Stimulated activated CD4-positive, alpha-beta T cell treated with anti-CD3 and anti-CD28 coated beads, Interleukin-15, amount 100 ng/mL, for 1 hour (primary cell): ENCODE measurements around the gene FIGNL2.
A peak's percentile ranks its signal among the peaks of the same experiment; 100 is the strongest.
"Not testable (repeated sequence)": the region's sequence is repeated elsewhere in the genome, so short reads cannot be mapped to it uniquely, and the experiment has no call there.

Experiments used
- DNase-seq, 2 donors: peaks; one replicate each; pipeline ENCODE4 v3.0.0-alpha.2; 2020; ENCODE audit warnings: low read depth in 1 of 2, low spot score in 1 of 2

The FIGNL2 gene

DNA sequence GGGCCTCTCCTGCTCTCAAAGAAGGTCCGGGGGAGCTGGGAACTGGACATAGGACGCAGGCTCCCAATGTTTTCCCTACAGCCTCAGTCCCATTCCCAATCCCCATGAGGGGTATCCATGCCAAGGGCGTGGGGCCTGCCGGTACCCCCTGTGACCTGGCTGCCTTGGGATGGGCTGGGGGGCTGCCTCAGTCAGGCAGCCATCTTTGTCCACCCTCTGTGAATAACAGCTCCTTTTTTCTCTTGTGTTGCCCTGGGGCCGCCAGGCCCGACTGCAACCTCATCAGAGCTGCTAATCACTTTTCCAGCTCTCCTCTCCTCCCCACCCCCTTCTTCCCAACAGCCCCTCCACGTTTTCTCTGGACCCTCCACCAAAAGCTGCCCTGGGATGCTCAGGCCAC is 11.2 kb downstream of the FIGNL2 start:
- DNase-seq, result no peak

DNA sequence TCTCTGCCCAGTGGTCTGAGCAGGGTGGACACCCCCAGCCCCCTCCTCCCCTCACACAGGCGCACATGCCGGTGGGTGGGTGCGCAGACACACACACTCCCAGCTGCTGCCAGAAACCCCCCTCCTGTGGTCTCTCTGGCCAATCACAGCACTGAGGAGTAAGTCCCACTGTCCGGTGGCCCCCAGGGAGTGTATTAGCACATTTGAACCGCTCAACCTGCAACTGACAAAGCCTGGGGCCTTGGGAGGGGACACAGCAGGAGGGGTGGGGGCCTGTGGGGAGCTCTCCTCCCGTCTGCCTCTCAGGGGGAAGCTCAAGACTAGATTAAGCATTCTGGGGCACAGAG is 11.7 kb downstream of the FIGNL2 start:
- DNase-seq, result no peak

DNA sequence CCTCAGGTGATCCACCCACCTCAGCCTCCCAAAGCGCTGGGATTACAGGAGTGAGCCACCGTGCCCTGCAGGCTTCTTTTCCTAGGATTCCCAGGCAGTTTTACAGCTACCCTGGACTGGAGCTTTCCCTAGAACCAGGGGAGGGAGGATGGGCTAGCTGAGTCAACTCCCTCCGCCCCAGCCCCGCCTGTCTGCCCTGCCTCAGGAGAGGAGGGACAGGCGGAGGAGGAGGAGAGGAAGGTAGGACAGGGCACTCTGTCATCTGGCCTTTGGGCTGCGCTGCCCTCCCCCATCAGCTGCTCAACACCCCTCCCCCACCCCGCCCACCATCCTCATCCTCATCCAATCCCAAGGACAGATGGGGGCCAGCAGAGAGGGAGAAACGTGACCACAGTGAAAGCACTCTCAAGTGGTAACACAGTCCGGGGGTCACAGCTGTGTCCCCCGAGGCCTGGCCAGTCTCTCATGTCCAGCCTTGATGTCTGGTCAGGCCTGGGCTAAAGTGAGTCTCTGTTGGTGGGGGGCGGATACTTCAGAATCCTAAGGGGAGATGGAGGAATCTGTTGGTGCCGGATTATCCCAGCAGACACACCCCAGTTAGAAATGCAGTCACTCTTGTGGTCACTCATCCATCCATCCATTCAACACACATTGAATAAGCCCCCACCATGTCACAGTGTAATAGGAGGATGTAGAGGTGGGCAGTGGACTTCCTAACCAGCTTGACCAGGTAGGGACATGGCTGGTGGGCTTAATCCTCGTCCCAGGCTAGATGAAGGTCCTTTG is 12.3 kb downstream of the FIGNL2 start:
- no peak for DNase-seq

GRCh38 chr12:51834411-51834810 is 14.1 kb downstream of the FIGNL2 start:
- DNase-seq, result no peak

- no peak for DNase-seq
Observed at GRCh38 chr12:51833448-51834227, 14.9 kb downstream of the FIGNL2 start.

- no peak for DNase-seq
Observed at GRCh38 chr12:51832354-51833107, 16.0 kb downstream of the FIGNL2 start.

DNA sequence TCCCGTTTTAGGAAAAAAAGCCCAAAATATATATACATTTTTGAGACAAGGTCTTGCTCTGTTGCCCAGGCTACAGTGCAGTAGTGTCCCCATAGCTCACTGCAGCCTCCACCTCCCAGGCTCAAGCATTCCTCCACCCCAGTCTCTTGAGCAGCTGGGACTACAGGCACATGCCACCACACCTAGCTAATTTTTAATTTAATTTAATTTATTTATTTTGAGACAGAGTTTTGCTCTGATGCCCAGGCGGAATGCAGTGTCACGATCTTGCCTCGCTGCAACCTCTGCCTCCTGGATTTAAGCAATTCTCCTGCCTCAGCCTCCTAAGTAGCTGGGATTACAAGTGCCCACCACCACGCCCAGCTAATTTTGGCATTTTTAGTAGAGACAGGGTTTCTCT is 16.7 kb downstream of the FIGNL2 start:
- DNase-seq, result not testable (repeated sequence)

DNA sequence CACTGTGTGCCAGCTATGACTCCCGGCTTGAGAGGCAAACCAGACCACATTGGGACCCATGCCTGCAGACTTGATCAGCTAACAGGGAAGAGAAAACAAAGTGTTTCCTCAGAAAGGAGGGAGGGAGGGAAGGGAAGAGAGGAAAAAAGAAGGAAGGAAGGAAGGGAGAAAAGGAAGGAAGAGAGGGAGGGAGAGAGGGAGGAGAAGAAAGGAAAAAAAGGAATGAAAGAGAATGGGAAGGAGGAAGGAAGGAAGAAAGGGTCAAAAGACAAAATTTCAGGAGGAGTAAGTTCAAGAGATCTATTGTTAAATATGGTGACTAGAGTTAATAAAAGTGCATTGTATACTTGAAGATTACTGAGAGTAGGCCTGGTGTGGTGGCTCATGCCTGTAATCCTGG is 18.9 kb downstream of the FIGNL2 start:
- DNase-seq, result no peak

DNA sequence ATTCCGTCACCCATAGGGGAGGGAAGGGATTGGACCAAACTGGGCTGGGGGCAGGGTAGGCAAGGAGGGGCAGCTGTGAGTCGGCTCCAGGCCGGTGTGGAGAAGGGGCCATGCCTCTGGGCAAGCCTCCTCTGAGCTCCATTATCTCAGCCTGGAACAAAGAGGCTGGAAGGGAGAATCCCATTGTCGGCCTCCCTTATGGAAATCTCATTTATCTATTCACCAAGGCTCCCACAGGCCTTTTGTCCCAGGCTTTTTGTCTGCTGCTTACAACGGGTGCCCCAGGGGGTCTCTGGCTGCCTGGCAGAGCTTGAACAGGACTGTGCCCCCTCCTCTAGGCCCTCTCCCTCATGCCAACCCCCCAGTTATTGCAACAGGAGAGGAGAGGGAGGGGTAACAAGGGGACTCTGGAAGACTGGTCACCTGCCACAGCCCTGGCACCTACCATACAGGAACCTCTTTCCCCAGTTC is 19.5 kb downstream of the FIGNL2 start:
- DNase-seq, result no peak

DNA sequence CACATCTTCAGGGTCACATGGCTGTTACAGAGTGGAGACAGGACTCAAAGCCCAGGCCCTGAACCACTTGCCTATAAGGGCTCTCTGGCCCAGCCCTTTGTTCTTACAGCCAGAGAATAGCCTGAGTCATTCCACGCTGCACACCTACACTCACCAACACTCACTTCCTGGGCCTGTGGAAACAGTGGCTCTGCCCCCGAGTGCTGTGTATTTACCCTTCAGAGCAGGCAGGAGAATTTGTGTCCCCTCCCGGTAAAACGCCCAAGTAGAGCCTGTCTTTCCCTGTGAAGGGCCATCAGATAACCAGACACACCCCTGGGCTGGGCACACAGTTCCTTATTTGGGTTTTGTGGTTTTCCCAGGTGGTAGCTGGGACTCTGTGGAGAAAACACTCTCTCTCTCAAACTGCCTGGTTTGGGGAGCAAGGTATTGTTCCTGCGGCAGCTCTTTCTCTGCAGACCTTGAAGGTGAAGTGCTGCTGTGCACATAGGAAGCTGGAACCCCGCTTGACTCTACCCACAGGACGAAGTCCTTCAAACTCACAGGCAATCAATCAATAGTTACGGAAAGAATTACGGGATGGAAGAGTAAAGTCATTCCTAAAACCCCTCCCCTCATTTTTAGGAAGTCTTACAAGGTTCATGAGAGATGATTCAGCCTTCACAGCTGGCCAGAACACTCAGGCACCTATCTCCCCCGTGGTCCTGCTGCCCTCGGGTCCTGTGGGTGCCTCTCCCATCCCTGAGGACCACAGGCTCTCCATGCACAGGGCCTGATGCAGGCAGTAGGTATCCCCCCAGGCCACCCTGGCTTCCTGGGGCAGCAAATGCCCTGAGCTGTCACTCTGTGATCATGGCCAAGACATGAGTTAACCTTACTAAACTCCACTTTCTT is 20.3 kb downstream of the FIGNL2 start:
- DNase-seq, result no peak

GRCh38 chr12:51826881-51827280 is 21.6 kb downstream of the FIGNL2 start:
- DNase-seq, result no peak

- no peak for DNase-seq
Observed at GRCh38 chr12:51825216-51825615, 23.3 kb downstream of the FIGNL2 start.

DNA sequence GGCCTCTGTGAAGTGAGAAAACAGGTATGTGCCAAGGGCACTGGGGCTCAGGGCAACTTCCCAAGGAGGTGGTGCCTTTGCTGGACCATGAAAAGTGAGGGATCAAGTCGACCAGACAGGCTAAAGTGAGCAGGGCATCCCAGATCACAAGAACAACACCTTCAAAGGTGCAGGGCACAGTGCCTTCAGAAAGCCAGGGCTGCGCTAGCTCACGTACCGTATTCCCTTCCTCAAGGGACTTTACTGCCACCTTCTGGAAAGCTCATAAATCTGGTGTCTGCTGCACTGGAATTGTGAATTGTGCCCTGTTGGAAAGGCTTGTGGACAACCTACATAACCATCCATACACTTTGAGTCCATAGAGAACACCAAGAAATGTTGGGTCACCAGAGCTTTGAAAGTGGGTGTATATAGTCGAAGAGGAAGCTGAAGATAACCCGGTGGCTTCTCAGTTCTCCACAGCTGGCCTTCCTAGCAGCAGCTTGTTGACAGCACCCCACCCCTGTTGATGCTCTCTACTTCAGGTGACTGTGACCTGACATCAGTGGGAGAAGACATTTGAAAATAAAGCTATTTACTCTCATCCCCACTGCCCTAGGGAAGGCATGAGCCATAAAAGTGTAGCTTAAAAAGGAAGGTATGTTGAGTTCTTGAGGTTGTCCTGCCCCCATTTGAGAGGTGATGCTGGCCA is 24.5 kb downstream of the FIGNL2 start:
- no peak for DNase-seq

- DNase-seq, result no peak
Observed at GRCh38 chr12:51822956-51823355, 25.6 kb downstream of the FIGNL2 start.

GRCh38 chr12:51822261-51822616 is 26.3 kb downstream of the FIGNL2 start:
- no peak for DNase-seq

DNA sequence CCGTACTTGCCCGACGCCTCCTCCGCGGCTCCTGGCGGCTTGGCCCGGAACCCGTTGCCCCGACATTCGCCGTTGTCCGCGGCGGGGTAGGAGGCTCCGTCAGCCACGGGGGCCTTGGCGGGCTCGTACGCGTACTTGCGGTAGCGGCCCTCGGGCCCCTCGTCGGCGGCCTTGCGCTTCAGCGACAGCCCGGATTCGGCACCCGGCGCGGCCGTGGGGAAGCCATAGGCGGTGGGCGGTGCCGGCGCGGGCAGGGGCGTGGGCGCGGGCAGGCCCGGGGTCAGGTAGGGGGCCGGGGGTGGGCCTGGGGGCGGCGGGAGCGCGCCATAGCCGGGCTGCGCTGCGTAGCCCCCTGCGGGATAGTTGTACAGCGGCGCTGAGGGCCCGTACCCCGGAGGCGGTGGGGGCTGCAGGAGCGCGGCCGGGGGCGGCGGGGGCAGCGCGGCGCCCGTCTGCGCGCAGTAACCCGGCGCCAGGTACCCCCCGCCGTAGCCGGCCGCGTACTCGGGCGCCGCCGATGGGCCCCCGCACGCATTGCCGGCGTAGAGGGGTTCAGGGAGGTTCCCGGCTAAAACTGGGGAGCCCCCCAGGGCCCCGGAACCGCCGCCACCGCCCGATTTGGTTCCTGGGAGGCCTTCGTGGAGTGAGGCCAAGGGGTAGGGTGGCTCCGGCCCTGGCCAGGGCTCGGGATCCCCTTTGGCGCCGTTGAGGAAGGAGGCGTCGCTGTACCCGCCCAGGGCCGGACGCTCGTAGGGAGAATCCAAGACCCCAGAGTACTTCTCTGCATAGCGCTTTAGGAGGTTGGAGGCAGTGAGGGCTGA is 26.9 kb downstream of the FIGNL2 start:
- DNase-seq, result peak in 1 of 2 donors; percentile 23

- DNase-seq, result peak; percentile 67 to 79
Observed at GRCh38 chr12:51820526-51821439, 27.7 kb downstream of the FIGNL2 start.
